AG04450 (cell line): Measurements from ENCODE around the gene GAB3. TPM values are rescaled to one million over a fixed set of nuclear protein-coding genes. Genes with fewer than 3 reads are reported as not detected.

Experiments used
- CTCF ChIA-PET: fragments of 300-600, 350-600 bp; formaldehyde crosslinking; extraction: SDS; loops from one replicate; lab custom pipeline; 2022; ENCODE audit warnings: antibody characterized with exemption, inconsistent platforms; lab: Charles Lee
- POLR2A ChIA-PET: fragments of 350-600 bp; formaldehyde crosslinking; extraction: SDS; loops from one replicate; lab custom pipeline; 2021; ENCODE audit warnings: antibody characterized with exemption, inconsistent platforms; lab: Yijun Ruan, JAX
- DNase-seq: peaks from one replicate; pipeline ENCODE4 v3.0.0-alpha.2; 2011; ENCODE audit warnings: low read depth, low spot score
- H3K27ac ChIP-seq: one replicate; pipeline ENCODE4 v1.5.1; 2012; ENCODE audit warnings: low read depth, low read length, control low read depth
- H3K27me3 ChIP-seq: one replicate; pipeline ENCODE4 v1.6.0; 2012; ENCODE audit warnings: low read length; ENCODE audit not compliant: control insufficient read depth, insufficient read depth
- H3K4me3 ChIP-seq: 2 replicates; pipeline ENCODE4 v1.5.1; 2011; ENCODE audit warnings: mild to moderate bottlenecking, low read depth, low read length, control low read depth
- H3K9me3 ChIP-seq: 2 replicates; pipeline ENCODE4 v1.5.1; 2012; ENCODE audit warnings: low read length; ENCODE audit not compliant: control insufficient read depth, insufficient read depth
- CTCF ChIP-seq: IDR thresholded peaks from 2 replicates; pipeline ENCODE4 v1.5.1; 2011; ENCODE audit warnings: low read depth, low read length, control low read depth, inconsistent platforms
- polyA plus RNA-seq: library from polyadenylated mRNA; depleted of rRNA; stranded (reverse); fragments of >200 nt; gene quantifications from 2 replicates; pipeline ENCODE4 v1.2.3, GENCODE V29; 2011

Gene GAB3
- polyA plus RNA-seq, 1 experiment, result 2.5 TPM

- peak overlapping the region; percentile 47 for H3K27ac ChIP-seq
- CTCF ChIA-PET, result interaction anchor here (3.4 kb wide), 1 partner anchor 10 kb away, joined by 30 read pairs; no protein-coding TSS in a partner anchor
- DNase-seq, result no peak
- POLR2A ChIA-PET, result interaction anchor here (1.2 kb wide), 1 partner anchor 10 kb away, joined by 3 read pairs; no protein-coding TSS in a partner anchor
- no peaks in the 10 kb centered on the region for H3K9me3 ChIP-seq
- TF ChIP-seq CTCF, result no peak
- H3K4me3 ChIP-seq, result no peak overlapping the region
- no peaks in the 10 kb centered on the region for H3K27me3 ChIP-seq
Observed at GRCh38 chrX:154738011-154738738, 12.7 kb downstream of the GAB3 start.

DNA sequence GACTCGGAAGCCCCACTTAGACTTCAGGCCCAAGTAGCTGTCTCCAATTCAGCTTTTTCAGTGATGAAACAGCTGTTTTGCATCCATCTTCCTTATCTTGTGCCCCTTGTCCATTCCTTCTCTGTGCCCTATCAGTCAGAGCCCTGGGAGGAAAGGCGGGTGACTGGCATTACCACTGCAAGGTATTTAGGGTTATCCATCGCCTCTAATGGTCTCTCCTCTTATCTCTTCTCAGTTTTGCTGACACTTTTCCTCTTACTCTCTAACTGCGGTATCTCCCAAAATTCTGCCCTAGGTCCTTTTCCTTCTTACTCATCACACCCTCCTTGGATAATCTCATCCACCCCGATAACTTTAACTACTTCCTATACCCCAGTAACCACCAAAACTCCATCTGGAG, 13.7 kb downstream of the GAB3 start:
- H3K27ac ChIP-seq, result peak overlapping the region; percentile 47
- DNase-seq, result no peak
- H3K4me3 ChIP-seq, result no peak overlapping the region
- TF ChIP-seq CTCF, result no peak
- POLR2A ChIA-PET, result no interaction called here
- CTCF ChIA-PET, result interaction anchor here (3.4 kb wide), 1 partner anchor 11 kb away, joined by 30 read pairs; no protein-coding TSS in a partner anchor
- H3K27me3 ChIP-seq, result no peaks in the 10 kb centered on the region
- no peaks in the 10 kb centered on the region for H3K9me3 ChIP-seq

GRCh38 chrX:154735695-154736393, 15.0 kb downstream of the GAB3 start:
- no peak overlapping the region for H3K4me3 ChIP-seq
- CTCF ChIA-PET, result no interaction called here
- peak; percentile 70 for DNase-seq
- peak overlapping the region; percentile 82 for H3K27ac ChIP-seq
- no peak for TF ChIP-seq CTCF
- no peaks in the 10 kb centered on the region for H3K9me3 ChIP-seq
- no peaks in the 10 kb centered on the region for H3K27me3 ChIP-seq
- POLR2A ChIA-PET, result no interaction called here

DNA sequence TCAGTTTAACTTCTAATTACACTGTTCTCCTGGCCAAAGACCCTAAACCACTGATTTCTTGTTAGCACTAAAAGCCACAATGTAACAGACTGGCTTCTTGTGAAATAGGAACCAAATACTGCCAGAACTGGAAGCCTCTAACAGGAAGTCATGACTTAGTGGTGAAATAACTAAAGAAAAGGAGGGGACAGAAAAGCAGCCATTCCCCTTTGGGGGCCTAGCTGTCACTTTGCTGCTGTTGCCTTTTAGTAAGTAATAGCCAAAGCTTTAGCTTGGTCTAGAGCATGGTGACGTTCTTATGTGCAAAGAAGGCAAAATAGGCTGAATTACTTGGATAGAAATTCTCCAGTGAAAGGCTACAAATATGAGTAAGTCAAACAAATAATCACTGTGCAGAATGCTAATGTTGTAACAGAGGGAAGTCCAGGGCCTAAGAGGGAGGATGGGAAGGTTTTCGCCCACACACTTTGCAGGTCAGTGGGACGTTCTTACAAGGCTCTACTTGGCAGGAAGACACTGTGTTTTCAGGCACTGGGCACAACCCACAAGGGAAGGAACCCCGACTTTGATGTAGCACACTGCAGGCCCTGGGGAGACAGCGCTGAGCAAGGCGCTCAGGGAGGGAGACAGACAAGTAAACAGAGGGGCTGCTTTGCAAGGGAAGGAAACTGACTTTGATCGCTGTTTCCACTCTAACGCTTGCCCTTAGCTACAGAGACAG, 16.7 kb downstream of the GAB3 start:
- ChIA-PET POLR2A (no interaction called here), CTCF (interaction anchor here (3.3 kb wide), 1 partner anchor 15 kb away, joined by 19 read pairs; no protein-coding TSS in a partner anchor)
- no peaks in the 10 kb centered on the region for H3K27me3 ChIP-seq
- H3K9me3 ChIP-seq, result no peaks in the 10 kb centered on the region
- DNase-seq, result no peak
- no peak for TF ChIP-seq CTCF
- H3K27ac ChIP-seq, result peak overlapping the region; percentile 87
- peak overlapping the region; percentile 5; the same call in 1 of the 2 replicates for H3K4me3 ChIP-seq
